Cardiac septum (tissue), 1 donor: ENCODE data around the gene PDE3B. TPM values are rescaled to one million over a fixed set of nuclear protein-coding genes. Genes with fewer than 3 reads are reported as not detected.
A peak's percentile ranks its signal among the peaks of the same experiment; 100 is the strongest.
"Not testable (repeated sequence)": the region's sequence is repeated elsewhere in the genome, so short reads cannot be mapped to it uniquely, and the experiment has no call there.

Experiments
- DNase-seq: peaks from one replicate; pipeline ENCODE4 v3.0.0-alpha.2; 2020; ENCODE audit warnings: low spot score
- intact Hi-C: fragments of 100-400 bp; cut with DNase I; formaldehyde crosslinking; loops from one replicate; pipeline ENCODE4 v1.14.0; 2022
- long read RNA-seq: library from polyadenylated mRNA; unstranded; transcript quantifications from one replicate; pipeline ENCODE4 v2.0.0, GENCODE V29; 2021
- total RNA-seq: library from RNA; stranded (reverse); fragmentation: NEBNext Ultra II Directional; extraction: Animal tissue kit (Norgen Biotek cat#: 25700); gene quantifications from one replicate; pipeline ENCODE4 v1.2.1, GENCODE V29; 2021
- donor health status: DM: no; HTN: no; CAD: no.

The PDE3B gene
- 8.7 TPM for total RNA-seq
- long read RNA-seq, full-length matches to known transcripts = 2 of 9 reads
- long read RNA-seq, partial matches to known transcripts = 3 of 9 reads
- long read RNA-seq, other reads (novel, unspliced or antisense) = 4 of 9 reads

- peak; percentile 94 for DNase-seq
- intact Hi-C loops = loop anchor here (2.0 to 5.0 kb wide), 2 partner anchors 106 to 249 kb away; partner anchors contain the start of gene CYP2R1
These were observed at the start of gene PDE3B for GRCh38 chr11:14643697-14644225. Gene PDE3B, plus strand, starts transcription at chr11:14643804. Its CDS starts 272 bp downstream, at chr11:14644076.

- intact Hi-C loops, DNase-seq: not testable (repeated sequence)
These were observed 48.3 kb upstream of the PDE3B start for GRCh38 chr11:14595261-14595660.

GRCh38 chr11:14607713-14608112 is 35.9 kb upstream of the PDE3B start:
- no peak for DNase-seq
- intact Hi-C loops = no loop called here

GRCh38 chr11:14609902-14610301 is 33.7 kb upstream of the PDE3B start:
- intact Hi-C loops = no loop called here
- DNase-seq = no peak

- intact Hi-C loops = no loop called here
- DNase-seq = no peak
These were observed 31.7 kb upstream of the PDE3B start for GRCh38 chr11:14611939-14612338.

- DNase-seq = no peak
- intact Hi-C loops = no loop called here
These were observed 30.9 kb upstream of the PDE3B start for GRCh38 chr11:14612694-14613093.

- intact Hi-C loops = no loop called here
These were observed 29.4 kb upstream of the PDE3B start for GRCh38 chr11:14614091-14614622.

GRCh38 chr11:14617241-14618027 is 26.2 kb upstream of the PDE3B start:
- intact Hi-C loops = no loop called here
- DNase-seq = no peak

More at GRCh38 chr11:14614091-14614622, 29.4 kb upstream of the PDE3B start:
- DNase-seq = no peak

GRCh38 chr11:14618060-14618459 is 25.5 kb upstream of the PDE3B start:
- no peak for DNase-seq
- intact Hi-C loops = no loop called here

GRCh38 chr11:14619603-14620531 is 23.7 kb upstream of the PDE3B start:
- DNase-seq = no peak
- intact Hi-C loops = no loop called here

GRCh38 chr11:14622223-14622954 is 21.2 kb upstream of the PDE3B start:
- no peak for DNase-seq
- intact Hi-C loops = no loop called here

GRCh38 chr11:14623036-14623435 is 20.6 kb upstream of the PDE3B start:
- DNase-seq = no peak
- intact Hi-C loops = no loop called here

- no peak for DNase-seq
- intact Hi-C loops = no loop called here
These were observed 17.9 kb upstream of the PDE3B start for GRCh38 chr11:14625586-14626205.

- intact Hi-C loops = no loop called here
- no peak for DNase-seq
These were observed 17.0 kb upstream of the PDE3B start for GRCh38 chr11:14626650-14627049.

- DNase-seq, intact Hi-C loops: not testable (repeated sequence)
These were observed 9.9 kb upstream of the PDE3B start for GRCh38 chr11:14633506-14634224.

- intact Hi-C loops = no loop called here
- DNase-seq = no peak
These were observed 8.8 kb upstream of the PDE3B start for GRCh38 chr11:14634813-14635212.

GRCh38 chr11:14635546-14635945 is 8.1 kb upstream of the PDE3B start:
- no peak for DNase-seq
- intact Hi-C loops = no loop called here

GRCh38 chr11:14636119-14636518 is 7.5 kb upstream of the PDE3B start:
- no peak for DNase-seq
- intact Hi-C loops = no loop called here
